GM12891 (cell line): Measurements from ENCODE around the gene TIMELESS.

ENCODE experiments used
- POLR2A ChIP-seq: IDR thresholded peaks from 2 replicates; pipeline ENCODE4 v1.6.1; 2011; ENCODE audit warnings: low read depth, low read length, control low read depth
- POLR2AphosphoS5 ChIP-seq: IDR thresholded peaks from 2 replicates; pipeline ENCODE4 v1.6.1; 2011; ENCODE audit warnings: low read depth, low read length, control low read depth
- POU2F2 ChIP-seq: IDR thresholded peaks from 2 replicates; pipeline ENCODE4 v1.6.1; 2011; ENCODE audit warnings: low read depth, mild to moderate bottlenecking, control low read depth, low read length, moderate library complexity
- SPI1 ChIP-seq: IDR thresholded peaks from 2 replicates; pipeline ENCODE4 v1.6.1; 2011; ENCODE audit warnings: low read depth, low read length, control low read depth
- TAF1 ChIP-seq: IDR thresholded peaks from 2 replicates; pipeline ENCODE4 v1.6.1; 2011; ENCODE audit warnings: low read depth, low read length, control low read depth

- no peak for TF ChIP-seq POLR2A
- no peak for TF ChIP-seq POU2F2
- TF ChIP-seq POLR2AphosphoS5 = no peak
- TF ChIP-seq SPI1 = no peak
- TF ChIP-seq TAF1 = no peak
These were observed 59.8 kb downstream of the TIMELESS start for GRCh38 chr12:56389412-56389811.
